Measurements from ENCODE around the gene CDCA4.

Gene CDCA4

GRCh38 chr14:104977008-104977680 is 43.7 kb downstream of the CDCA4 start:
- no peak for DNase-seq (ENCODE audit: low read depth)
- no peak for TF ChIP-seq CTCF (IDR thresholded peaks at IDR 0.05; ENCODE audit: control insufficient read depth, extremely low read depth, insufficient read depth)
- peak overlapping the region; percentile 51 for H3K4me3 ChIP-seq (ENCODE audit: low read depth, low read length)

- DNase-seq (ENCODE audit: low read depth): peak; percentile 85
- no peak overlapping the region for H3K4me3 ChIP-seq (ENCODE audit: low read depth, low read length)
- TF ChIP-seq CTCF (IDR thresholded peaks at IDR 0.05; ENCODE audit: control insufficient read depth, extremely low read depth, insufficient read depth): peak; percentile 96
Measured at GRCh38 chr14:104976198-104977007, 44.5 kb downstream of the CDCA4 start.

GRCh38 chr14:104975481-104976197 is 45.2 kb downstream of the CDCA4 start:
- no peak for DNase-seq (ENCODE audit: low read depth)

GRCh38 chr14:104974665-104975390 is 46.1 kb downstream of the CDCA4 start:
- no peak for TF ChIP-seq CTCF (IDR thresholded peaks at IDR 0.05; ENCODE audit: control insufficient read depth, extremely low read depth, insufficient read depth)
- DNase-seq (ENCODE audit: low read depth): no peak
- no peak overlapping the region for H3K4me3 ChIP-seq (ENCODE audit: low read depth, low read length)

More at GRCh38 chr14:104975481-104976197, 45.2 kb downstream of the CDCA4 start:
- no peak overlapping the region for H3K4me3 ChIP-seq (ENCODE audit: low read depth, low read length)
- peak; percentile 37 for TF ChIP-seq CTCF (IDR thresholded peaks at IDR 0.05; ENCODE audit: control insufficient read depth, extremely low read depth, insufficient read depth)

GRCh38 chr14:104974146-104974541 is 46.7 kb downstream of the CDCA4 start:
- no peak for TF ChIP-seq CTCF (IDR thresholded peaks at IDR 0.05; ENCODE audit: control insufficient read depth, extremely low read depth, insufficient read depth)
- no peak for DNase-seq (ENCODE audit: low read depth)
- no peak overlapping the region for H3K4me3 ChIP-seq (ENCODE audit: low read depth, low read length)

- H3K4me3 ChIP-seq (ENCODE audit: low read depth, low read length): no peak overlapping the region
- no peak for TF ChIP-seq CTCF (IDR thresholded peaks at IDR 0.05; ENCODE audit: control insufficient read depth, extremely low read depth, insufficient read depth)
- no peak for DNase-seq (ENCODE audit: low read depth)
Measured at GRCh38 chr14:104973385-104974145, 47.3 kb downstream of the CDCA4 start.

Measured in LNCaP clone FGC (cell line).